Adipose tissue (tissue), 3 donors: ENCODE data around the gene ZNF689. TPM values are rescaled to one million over a fixed set of nuclear protein-coding genes. Genes with fewer than 3 reads are reported as not detected.

Experiments used
- H3K27ac ChIP-seq: one replicate; pipeline ENCODE4 v1.5.1; 2013; ENCODE audit warnings: low read depth, low read length
- WGBS, 3 donors: extraction: QIAGEN DNeasy Blood & Tissue Kit; methylation state at CpG; one replicate each; pipeline ENCODE4 v1.1.7; 2013; 5-methylcytosine and 5-hydroxymethylcytosine counted together
- polyA plus RNA-seq, 3 donors: library from polyadenylated mRNA; stranded (reverse); fragments of 200-250 nt; gene quantifications; one replicate each; pipeline ENCODE4 v1.2.3, GENCODE V29; 2013
- donor health status: healthy with polysubstance abuse.
- donor health status: Bipolar disorder and iron deficiency.
- donor health status: healthy.

Gene ZNF689
- polyA plus RNA-seq, 3 donors: 3.7 to 4.2 (median 4.2) TPM

DNA sequence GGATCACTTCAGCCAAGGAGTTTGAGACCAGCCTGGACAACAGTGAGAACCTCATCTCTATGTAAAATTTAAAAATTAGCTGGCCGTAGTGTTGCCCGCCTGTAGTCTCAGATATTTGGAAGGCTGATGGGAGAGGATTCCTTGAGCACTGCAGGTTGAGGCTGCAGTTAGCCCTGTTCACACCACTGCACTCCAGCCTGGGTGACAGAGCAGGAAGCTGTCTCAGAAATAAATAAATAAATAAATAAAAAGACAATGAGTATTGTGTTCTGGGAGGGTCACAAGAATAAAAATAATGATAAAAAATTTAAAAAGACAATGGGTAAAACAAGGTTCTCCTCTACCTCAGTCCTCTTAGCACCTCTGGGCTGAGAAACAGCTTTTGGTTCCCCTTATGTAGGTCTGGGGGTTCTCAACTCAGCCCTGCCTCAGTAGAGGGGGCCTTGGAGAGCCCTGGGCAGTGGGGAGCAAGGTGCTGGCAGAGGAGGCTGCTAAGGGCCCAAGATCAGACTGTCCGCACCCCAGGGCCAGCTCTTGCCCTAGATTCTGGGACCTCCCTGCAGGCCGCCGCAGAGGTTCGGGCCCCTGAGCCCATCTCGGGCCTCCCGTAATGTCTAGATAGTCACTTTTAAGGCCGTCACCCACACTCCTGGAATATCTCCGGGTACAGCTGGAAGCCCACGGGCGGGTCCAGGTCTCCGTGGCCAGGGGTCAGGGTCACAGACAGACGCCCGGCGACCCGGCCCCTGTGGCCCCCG, 55.5 kb downstream of the ZNF689 start:
- 91 to 95% (median 92%) methylated on average over 18 of the region's 18 CpGs for WGBS, 3 donors

DNA sequence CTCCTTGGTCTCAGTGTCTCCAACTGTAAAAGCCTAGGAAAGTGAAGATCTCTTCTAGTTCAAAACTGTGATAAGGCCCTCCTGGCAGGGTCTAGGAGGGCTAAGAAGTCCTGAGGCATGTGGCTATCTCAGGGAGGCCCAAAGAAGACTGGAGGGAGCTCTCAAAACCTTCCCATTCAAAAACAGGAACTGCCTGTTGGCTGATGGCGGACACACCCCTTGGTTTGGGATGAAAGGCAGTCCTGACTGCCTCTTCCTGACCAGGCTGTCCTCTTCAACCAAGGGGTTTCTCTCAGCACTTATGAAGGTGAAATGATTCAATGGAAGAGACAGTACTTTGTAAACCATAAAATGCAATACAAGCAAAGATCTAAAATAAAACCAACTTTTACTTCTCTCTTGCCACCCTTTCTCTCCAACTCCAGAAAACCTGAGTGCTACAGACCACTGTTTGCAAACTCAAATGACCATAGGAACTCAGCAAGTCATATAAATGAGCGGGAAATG, 56.7 kb downstream of the ZNF689 start:
- H3K27ac ChIP-seq: no peak overlapping the region
- 73 to 91% (median 91%) methylated on average over 2 of the region's 2 CpGs for WGBS, 3 donors

More for the DNA sequence above, 55.5 kb downstream of the ZNF689 start:
- H3K27ac ChIP-seq: no peak overlapping the region

DNA sequence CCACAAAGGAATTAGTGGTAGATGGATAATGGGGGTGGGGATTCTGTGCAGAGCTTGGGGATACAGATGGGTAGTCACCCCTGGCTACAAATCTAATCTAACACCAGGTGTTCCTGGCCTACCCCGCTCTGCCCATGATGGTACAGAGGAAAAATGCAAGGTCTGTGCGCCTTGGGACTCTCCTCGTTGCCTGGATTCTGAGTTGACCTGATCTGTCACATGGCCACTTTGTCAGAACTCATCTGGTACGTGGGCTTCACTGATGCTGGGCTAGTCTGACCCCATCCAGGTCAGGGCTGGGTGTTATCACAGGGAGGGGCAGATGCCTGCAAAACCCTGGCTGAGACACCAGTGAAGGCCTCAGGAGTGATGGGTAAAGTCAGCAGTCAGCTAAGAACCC, 57.2 kb downstream of the ZNF689 start:
- H3K27ac ChIP-seq: no peak overlapping the region
- 82 to 93% (median 89%) methylated on average over 4 of the region's 4 CpGs for WGBS, 3 donors

Other genes starting within 250 kb of the ZNF689 start
- 10 to 100 TPM; 12.4 to 28.2 (median 27.6) TPM for gene TBC1D10B, start 239.9 kb downstream of the ZNF689 start, polyA plus RNA-seq
- 1 to 10 TPM in 1 of 3 donors, under 1 TPM in 1, not detected in 1; 0.98 to 1.3 TPM for gene MYL11, start 235.6 kb downstream of the ZNF689 start, polyA plus RNA-seq
- 1 to 10 TPM; 1.8 to 3.9 (median 3.6) TPM for gene SEPTIN1, start 227.8 kb downstream of the ZNF689 start, polyA plus RNA-seq
- gene ZNF48, start 215.0 kb downstream of the ZNF689 start, polyA plus RNA-seq: 1 to 10 TPM; 2.4 to 3.9 (median 3.2) TPM
- 1 to 10 TPM; 4.2 to 6.4 (median 4.9) TPM for gene ZNF771, start 202.8 kb downstream of the ZNF689 start, polyA plus RNA-seq
- 10 to 100 TPM; 27.5 to 29.8 (median 29.2) TPM for gene DCTPP1, start 180.4 kb downstream of the ZNF689 start, polyA plus RNA-seq
- 10 to 100 TPM; 25.0 to 45.0 (median 38.6) TPM for gene SEPHS2, start 164.5 kb downstream of the ZNF689 start, polyA plus RNA-seq
- 1 to 10 TPM; 1.2 to 5.3 (median 4.3) TPM for gene ITGAL, start 137.6 kb downstream of the ZNF689 start, polyA plus RNA-seq
- 10 to 100 TPM; 17.8 to 33.9 (median 22.3) TPM for gene ZNF768, start 83.8 kb downstream of the ZNF689 start, polyA plus RNA-seq
- 1 to 10 TPM; 3.8 to 6.1 (median 5.3) TPM for gene ZNF747, start 75.5 kb downstream of the ZNF689 start, polyA plus RNA-seq
- gene ZNF764, start 52.0 kb downstream of the ZNF689 start, polyA plus RNA-seq: 1 to 10 TPM; 3.0 to 4.8 (median 3.8) TPM
- 10 to 100 TPM in 1 of 3 donors, 1 to 10 TPM in 2; 8.7 to 21.9 (median 9.7) TPM for gene ZNF688, start 38.7 kb downstream of the ZNF689 start, polyA plus RNA-seq
- gene ZNF785, start 24.7 kb downstream of the ZNF689 start, polyA plus RNA-seq: 1 to 10 TPM; 3.8 to 5.7 (median 4.4) TPM
- 10 to 100 TPM; 27.8 to 54.7 (median 30.6) TPM for gene PRR14, start 40.6 kb upstream of the ZNF689 start, polyA plus RNA-seq
- gene FBRS, start 48.0 kb upstream of the ZNF689 start, polyA plus RNA-seq: 10 to 100 TPM; 17.0 to 32.2 (median 32.1) TPM
- 10 to 100 TPM in 2 of 3 donors, 1 to 10 TPM in 1; 7.3 to 16.8 (median 16.5) TPM for gene SRCAP, start 88.8 kb upstream of the ZNF689 start, polyA plus RNA-seq
- gene PHKG2, start 138.0 kb upstream of the ZNF689 start, polyA plus RNA-seq: 10 to 100 TPM; 11.8 to 22.0 (median 15.2) TPM
- 1 to 10 TPM; 1.5 to 3.8 (median 1.6) TPM for gene CFAP119, start 151.7 kb upstream of the ZNF689 start, polyA plus RNA-seq
- gene RNF40, start 151.9 kb upstream of the ZNF689 start, polyA plus RNA-seq: 10 to 100 TPM; 26.3 to 65.7 (median 39.7) TPM
- gene ZNF629, start 176.8 kb upstream of the ZNF689 start, polyA plus RNA-seq: 1 to 10 TPM; 3.4 to 6.2 (median 5.6) TPM